Activated T-cell treated with anti-CD3 and anti-CD28 coated beads for 48 hours (primary cell): ENCODE measurements around the gene NLRP6.
"Not testable (repeated sequence)": the region's sequence is repeated elsewhere in the genome, so short reads cannot be mapped to it uniquely, and the experiment has no call there.

ENCODE experiments used
- DNase-seq: peaks from one replicate; pipeline ENCODE4 v3.0.0-alpha.2; 2020; ENCODE audit warnings: low read depth

The NLRP6 gene

DNA sequence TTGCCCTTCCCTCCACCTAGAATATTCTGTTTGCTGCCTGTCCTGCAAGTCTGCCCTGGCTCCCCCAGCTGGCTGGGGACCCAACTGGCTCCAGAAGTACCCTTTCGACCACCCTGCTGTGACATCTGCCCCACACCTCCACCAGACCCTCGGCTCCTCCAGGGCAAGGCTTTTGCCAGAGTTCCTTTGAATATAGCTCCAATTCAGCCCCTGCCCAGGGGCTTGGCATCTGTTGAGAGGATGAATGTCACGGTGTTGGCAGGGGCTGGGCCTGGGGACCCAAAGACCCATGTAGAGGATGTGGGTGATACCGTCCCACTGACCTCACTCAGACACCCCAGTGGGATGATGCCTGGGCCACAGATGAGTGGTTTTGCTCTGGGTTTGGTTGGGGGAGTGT is 4.0 kb downstream of the NLRP6 start:
- no peak for DNase-seq

- no peak for DNase-seq
Measured at GRCh38 chr11:282630-283360, 4.6 kb downstream of the NLRP6 start.

DNA sequence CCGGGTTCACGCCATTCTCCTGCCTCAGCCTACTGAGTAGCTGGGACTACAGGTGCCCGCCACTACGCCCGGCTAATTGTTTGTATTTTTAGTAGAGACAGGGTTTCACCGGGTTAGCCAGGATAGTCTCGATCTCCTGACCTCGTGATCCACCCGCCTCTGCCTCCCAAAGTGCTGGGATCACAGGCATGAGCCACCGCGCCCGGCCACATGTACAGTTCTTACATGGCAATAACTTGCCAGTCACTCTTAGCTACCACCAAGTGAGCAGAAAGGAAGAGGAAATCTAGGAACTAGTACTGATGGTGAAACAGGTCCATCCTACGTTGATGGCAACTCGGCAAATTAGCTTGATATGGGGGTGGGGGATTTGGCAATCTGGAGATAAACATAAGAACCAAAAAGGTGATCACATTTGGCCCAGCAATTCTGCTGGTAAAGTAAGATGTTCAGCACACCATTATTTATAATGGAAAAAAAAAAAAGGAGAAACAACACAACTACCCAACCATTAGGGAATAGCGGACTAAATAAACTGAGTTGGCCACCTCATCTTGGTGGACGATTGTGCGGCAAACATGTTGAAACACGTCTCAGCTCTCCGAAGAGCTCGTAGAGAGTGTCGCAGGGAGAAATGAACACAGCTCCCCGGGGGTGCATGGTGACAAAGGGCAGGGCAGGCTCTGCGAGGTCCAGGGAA is 5.3 kb downstream of the NLRP6 start:
- DNase-seq, result no peak

- no peak for DNase-seq
Measured at GRCh38 chr11:284105-285020, 6.2 kb downstream of the NLRP6 start.

GRCh38 chr11:285021-285893 is 7.0 kb downstream of the NLRP6 start:
- DNase-seq, result no peak

DNA sequence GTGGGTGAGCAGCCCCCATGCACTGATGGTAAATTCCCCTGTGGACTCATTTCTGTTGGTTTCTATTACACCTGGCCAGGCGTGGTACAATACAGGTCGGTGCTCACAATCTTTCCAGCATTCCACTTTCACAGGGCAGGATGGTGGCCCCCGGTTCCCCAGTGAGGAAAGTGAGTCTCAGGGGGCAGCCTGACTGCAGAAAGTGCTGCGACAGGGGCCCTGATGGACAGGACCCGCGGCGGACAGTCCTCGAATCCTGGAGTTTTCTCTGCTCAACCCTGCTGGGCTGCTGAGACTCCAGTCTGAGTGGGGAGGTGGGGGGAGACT is 7.7 kb downstream of the NLRP6 start:
- no peak for DNase-seq

- DNase-seq, result not testable (repeated sequence)
Measured at GRCh38 chr11:286977-287820, 9.0 kb downstream of the NLRP6 start.

- DNase-seq, result no peak
Measured at GRCh38 chr11:287821-288477, 9.7 kb downstream of the NLRP6 start.

DNA sequence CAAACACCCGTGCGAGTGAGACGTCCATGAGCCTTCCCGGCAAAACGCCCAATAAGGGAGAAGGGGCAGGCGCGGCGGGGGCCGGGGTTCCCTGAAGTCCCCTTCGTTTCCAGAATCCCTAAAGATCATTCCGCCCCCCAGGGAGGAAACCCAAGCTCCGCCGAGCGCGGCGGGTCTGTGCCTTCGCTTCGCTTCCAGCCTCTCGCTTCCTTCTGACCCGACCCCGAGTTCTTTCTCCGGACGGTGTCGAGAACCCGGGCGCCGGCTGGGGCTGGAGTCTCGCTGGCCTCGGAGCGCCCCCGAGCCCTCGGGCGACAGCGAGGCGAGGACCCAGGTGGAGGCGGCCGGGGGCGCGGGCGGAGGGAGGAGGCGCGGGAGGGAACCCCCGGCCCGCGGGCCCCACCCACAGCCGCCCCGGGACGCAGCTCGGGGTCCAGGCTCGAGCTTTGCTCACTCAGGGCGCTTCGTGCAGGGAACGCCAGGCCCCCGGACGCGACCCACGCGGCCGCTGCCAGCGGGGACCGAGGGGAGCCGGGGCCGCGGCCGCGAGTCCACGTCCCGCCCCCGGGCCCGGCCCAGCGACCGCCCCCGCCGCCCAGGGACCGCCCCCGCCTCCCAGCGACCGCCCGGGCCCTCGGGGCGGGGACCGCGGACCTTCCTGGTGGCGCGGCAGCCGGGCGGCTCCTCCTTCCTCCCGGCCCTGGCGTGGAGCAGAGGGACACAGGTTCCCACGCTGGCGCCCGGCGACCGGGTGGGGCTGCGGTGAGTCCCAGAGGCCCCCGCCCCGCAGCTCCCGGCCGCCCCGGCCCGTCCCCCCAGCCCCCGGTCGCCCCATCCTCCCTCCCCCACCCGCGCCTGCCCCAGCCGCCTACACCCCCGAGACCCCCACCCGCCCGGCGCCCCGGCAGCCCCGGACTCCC is 10.5 kb downstream of the NLRP6 start, which contains the start of gene PGGHG:
Gene PGGHG (plus strand): TSS at position 649 of the 920 bp plus-strand sequence. CDS start 691 bp downstream, outside the sequence.
- no peak for DNase-seq

- DNase-seq, result no peak
Measured at GRCh38 chr11:289398-289711, 11.1 kb downstream of the NLRP6 start.

- DNase-seq, result no peak
Measured at GRCh38 chr11:289712-290620, 11.8 kb downstream of the NLRP6 start.

- DNase-seq, result no peak
Measured at GRCh38 chr11:290621-291231, 12.5 kb downstream of the NLRP6 start.

GRCh38 chr11:291281-292210 is 13.3 kb downstream of the NLRP6 start:
- DNase-seq, result no peak

DNA sequence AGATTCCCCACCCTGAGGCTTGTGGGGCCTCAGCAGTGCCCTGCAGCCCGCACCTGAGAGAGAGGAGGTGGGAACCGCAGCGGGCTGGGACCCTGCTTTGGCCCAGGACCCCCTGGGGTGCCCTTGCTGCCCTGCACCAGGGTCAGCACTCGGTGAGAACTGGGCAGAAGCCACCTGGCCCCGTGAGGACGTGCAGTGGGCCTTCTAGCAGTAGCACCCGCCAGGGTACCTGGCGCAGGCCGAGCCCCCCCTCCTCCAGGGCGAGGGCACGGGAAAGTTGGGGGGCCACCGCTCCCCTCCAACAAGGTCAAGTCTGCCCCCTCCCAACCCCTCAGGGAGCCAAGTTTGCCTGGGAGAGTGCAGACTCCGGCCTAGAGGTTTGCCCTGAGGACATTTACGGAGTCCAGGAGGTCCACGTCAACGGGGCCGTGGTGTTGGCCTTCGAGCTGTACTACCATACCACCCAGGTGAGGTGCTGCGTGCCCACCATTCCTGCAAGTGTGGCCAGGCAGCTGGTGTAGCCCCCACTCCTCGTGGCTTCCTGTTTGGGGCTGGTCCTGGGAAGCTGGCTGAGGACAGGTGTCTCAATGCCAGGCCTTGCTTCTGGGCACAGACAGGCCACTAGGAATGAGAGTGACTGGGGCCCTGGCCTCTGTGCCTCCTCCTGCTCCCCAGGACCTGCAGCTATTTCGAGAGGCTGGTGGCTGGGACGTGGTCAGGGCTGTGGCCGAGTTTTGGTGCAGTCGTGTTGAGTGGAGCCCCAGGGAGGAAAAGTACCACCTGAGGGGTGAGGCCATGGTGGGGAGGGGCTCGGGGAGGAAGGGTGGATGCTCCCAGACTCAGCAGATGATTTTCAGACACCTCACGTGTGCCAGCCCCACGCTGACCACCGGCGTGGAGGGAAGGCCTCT is 14.3 kb downstream of the NLRP6 start:
- no peak for DNase-seq

DNA sequence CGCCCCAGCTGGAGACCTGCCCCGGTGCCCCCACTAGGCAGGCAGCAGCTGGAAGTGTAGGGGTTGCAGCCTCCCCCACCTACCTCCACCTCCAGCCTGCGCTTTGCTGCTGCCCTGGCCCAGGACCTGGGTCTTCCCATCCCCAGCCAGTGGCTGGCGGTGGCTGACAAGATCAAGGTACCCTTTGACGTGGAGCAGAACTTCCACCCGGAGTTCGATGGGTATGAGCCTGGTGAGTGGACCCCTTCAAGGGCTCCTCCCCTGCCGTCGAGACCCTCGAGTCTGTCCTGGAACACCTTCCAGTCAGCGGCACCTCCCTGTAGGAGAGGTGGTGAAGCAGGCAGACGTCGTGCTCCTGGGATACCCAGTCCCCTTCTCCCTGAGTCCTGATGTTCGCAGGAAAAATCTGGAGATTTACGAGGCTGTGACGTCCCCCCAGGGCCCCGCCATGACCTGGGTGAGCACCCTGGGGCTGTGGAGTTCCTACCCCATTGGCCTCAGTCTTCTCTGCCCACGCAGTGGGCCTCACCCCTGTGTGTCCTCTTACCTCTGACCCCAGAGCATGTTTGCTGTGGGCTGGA is 15.2 kb downstream of the NLRP6 start:
- DNase-seq, result no peak
